PC-9 (cell line): ENCODE data around the gene HK2. TPM values are rescaled to one million over a fixed set of nuclear protein-coding genes. Genes with fewer than 3 reads are reported as not detected.

Source experiments
- BruUV-seq: library from RNA; stranded (reverse); fragments of 400-500 nt; replicated peaks from 2 replicates; lab custom pipeline; 2021; lab: Mats Ljungman, UMichigan
- CTCF ChIA-PET: fragments of 300-600 bp; sonication (Branson Sonifier 250); formaldehyde crosslinking; loops from one replicate; lab custom pipeline; 2022; ENCODE audit warnings: antibody characterized with exemption; lab: Charles Lee
- POLR2A ChIA-PET: fragments of 300-600 bp; sonication (Branson Sonifier 250); formaldehyde crosslinking; loops from one replicate; lab custom pipeline; 2022; ENCODE audit warnings: antibody characterized with exemption; ENCODE audit not compliant: unreplicated experiment; lab: Charles Lee
- DNase-seq, 2 experiments: peaks; one replicate each; pipeline versions ENCODE4 v3.0.0 to v3.0.0-alpha.2; 2015 to 2022; ENCODE audit warnings: mixed read lengths in 1 of 2
- H2AFZ ChIP-seq: fragments of 200-600 bp; sonication (generic); 2 replicates; pipeline ENCODE4 v1.8.1; 2017; ENCODE audit warnings: antibody characterized with exemption
- H3F3A ChIP-seq: fragments of 200-600 bp; sonication (generic); 2 replicates; pipeline ENCODE4 v1.8.1; 2017; ENCODE audit warnings: antibody characterized with exemption, mild to moderate bottlenecking, low read depth; ENCODE audit not compliant: insufficient read depth
- H3K27ac ChIP-seq: fragments of 200-600 bp; sonication (generic); 2 replicates; pipeline ENCODE4 v1.6.1; 2016; ENCODE audit warnings: mixed run types
- H3K27me3 ChIP-seq: fragments of 200-600 bp; sonication (generic); 2 replicates; pipeline ENCODE4 v1.6.1; 2016; ENCODE audit warnings: low read depth, mixed run types; ENCODE audit not compliant: insufficient read depth
- H3K36me3 ChIP-seq: fragments of 200-600 bp; sonication (generic); 2 replicates; pipeline ENCODE4 v1.6.1; 2016; ENCODE audit warnings: low read depth, mixed run types
- H3K4me1 ChIP-seq: fragments of 200-600 bp; sonication (generic); replicated peaks from 2 replicates; pipeline ENCODE4 v1.6.1; 2016; ENCODE audit warnings: mixed run types; ENCODE audit not compliant: insufficient read depth
- H3K4me2 ChIP-seq: fragments of 200-600 bp; sonication (generic); 2 replicates; pipeline ENCODE4 v1.6.1; 2017; ENCODE audit warnings: mixed run types
- H3K4me3 ChIP-seq: fragments of 200-600 bp; sonication (generic); 2 replicates; pipeline ENCODE4 v1.6.1; 2016; ENCODE audit warnings: mixed run types
- H3K79me2 ChIP-seq: fragments of 200-600 bp; sonication (generic); 2 replicates; pipeline ENCODE4 v1.6.1; 2017; ENCODE audit warnings: low read depth, mixed run types
- H3K9me2 ChIP-seq: fragments of 200-600 bp; sonication (generic); 2 replicates; pipeline ENCODE4 v1.8.1; 2017; ENCODE audit warnings: mild to moderate bottlenecking; ENCODE audit not compliant: insufficient read depth
- H3K9me3 ChIP-seq: fragments of 200-600 bp; sonication (generic); 2 replicates; pipeline ENCODE4 v1.8.1; 2016; ENCODE audit warnings: low read depth; ENCODE audit not compliant: insufficient read depth
- H4K20me1 ChIP-seq: fragments of 200-600 bp; sonication (generic); 2 replicates; pipeline ENCODE4 v1.8.1; 2017; ENCODE audit not compliant: insufficient read depth
- CTCF ChIP-seq: fragments of 200-600 bp; sonication (generic); conservative IDR thresholded peaks from 2 replicates; pipeline ENCODE4 v1.6.1; 2017; ENCODE audit warnings: mixed run types, antibody characterized with exemption, mild to moderate bottlenecking, moderate library complexity
- EZH2 ChIP-seq: fragments of 200-600 bp; sonication (generic); IDR thresholded peaks from 2 replicates; pipeline ENCODE4 v1.8.0; 2017; ENCODE audit warnings: antibody characterized with exemption, low read depth
- intact Hi-C: fragments of 100-400 bp; cut with micrococcal nuclease; formaldehyde crosslinking; loops from one replicate; pipeline ENCODE4 v1.10.0; 2022; ENCODE audit not compliant: unreplicated experiment
- total RNA-seq: library from RNA; stranded (reverse); gene quantifications from 2 replicates; pipeline ENCODE4 v1.2.3, GENCODE V29; 2021

The HK2 gene
- total RNA-seq, 1 experiment from 2014 or later, result 7.8 TPM

- intact Hi-C loops, result no loop called here
- Histone ChIP-seq H3K27me3 (no peaks in the 10 kb centered on the region), H3K9me3 (no peaks in the 10 kb centered on the region), H3K9me2 (no peaks in the 10 kb centered on the region), H3K4me3 (no peak overlapping the region), H3K79me2 (no peaks in the 10 kb centered on the region), H3K4me2 (no peak overlapping the region), H3K27ac (no peak overlapping the region), H3K36me3 (peaks cover 41% of the 10 kb centered on the region), H2AFZ (no peak overlapping the region), H4K20me1 (no peaks in the 10 kb centered on the region), H3F3A (peaks cover 12% of the 10 kb centered on the region; the same call in 1 of the 2 replicates), H3K4me1 (no peaks in the 10 kb centered on the region)
- CTCF ChIA-PET, result interaction anchor here (0.6 kb wide), 2 partner anchors 39 to 41 kb away, joined by 3 to 4 read pairs; no protein-coding TSS in a partner anchor
- DNase-seq, result no peak
- BruUV-seq, result no TSS peak
- POLR2A ChIA-PET, result interaction anchor here (0.6 kb wide), 1 partner anchor 193 kb away, joined by 16 read pairs; no protein-coding TSS in a partner anchor
- TF ChIP-seq CTCF (no peak), EZH2 (no peak)
These were observed 43.4 kb downstream of the HK2 start for GRCh38 chr2:74877376-74877775.

- Histone ChIP-seq H3K4me3 (no peak overlapping the region), H3K27me3 (no peaks in the 10 kb centered on the region), H3K27ac (no peak overlapping the region), H3K9me2 (no peaks in the 10 kb centered on the region), H3K9me3 (no peaks in the 10 kb centered on the region), H3K4me2 (no peak overlapping the region), H3K79me2 (no peaks in the 10 kb centered on the region), H3K4me1 (no peaks in the 10 kb centered on the region), H4K20me1 (no peaks in the 10 kb centered on the region), H3K36me3 (peaks cover 40% of the 10 kb centered on the region), H2AFZ (no peak overlapping the region), H3F3A (peaks cover 12% of the 10 kb centered on the region; the same call in 1 of the 2 replicates)
- CTCF ChIA-PET, result interaction anchor here (0.6 kb wide), 2 partner anchors 39 to 40 kb away, joined by 3 to 4 read pairs; no protein-coding TSS in a partner anchor
- TF ChIP-seq CTCF, result no peak
- no peak for TF ChIP-seq EZH2
- BruUV-seq, result no TSS peak
- intact Hi-C loops, result no loop called here
- DNase-seq, result no peak
- POLR2A ChIA-PET, result interaction anchor here (0.5 to 0.6 kb wide), 2 partner anchors 194 to 208 kb away, joined by 3 to 16 read pairs; no protein-coding TSS in a partner anchor
These were observed 44.0 kb downstream of the HK2 start for GRCh38 chr2:74877781-74878433.

GRCh38 chr2:74878551-74878950, 44.6 kb downstream of the HK2 start:
- Histone ChIP-seq H3K79me2 (no peaks in the 10 kb centered on the region), H3F3A (peaks cover 12% of the 10 kb centered on the region; the same call in 1 of the 2 replicates), H3K4me2 (no peak overlapping the region), H2AFZ (no peak overlapping the region), H3K4me3 (no peak overlapping the region), H3K27ac (no peak overlapping the region), H3K4me1 (no peaks in the 10 kb centered on the region), H3K27me3 (no peaks in the 10 kb centered on the region), H4K20me1 (no peaks in the 10 kb centered on the region), H3K9me2 (no peaks in the 10 kb centered on the region), H3K36me3 (peaks cover 43% of the 10 kb centered on the region), H3K9me3 (no peaks in the 10 kb centered on the region)
- intact Hi-C loops, result no loop called here
- ChIA-PET POLR2A (interaction anchor here (0.5 kb wide), 1 partner anchor 207 kb away, joined by 3 read pairs; no protein-coding TSS in a partner anchor), CTCF (no interaction called here)
- TF ChIP-seq EZH2 (no peak), CTCF (no peak)
- no peak for DNase-seq
- BruUV-seq, result no TSS peak
